Endodermal cell (in vitro differentiated cells): ENCODE data around the gene MDH1B. TPM values are rescaled to one million over a fixed set of nuclear protein-coding genes. Genes with fewer than 3 reads are reported as not detected.

Experiments used
- DNase-seq: peaks from one replicate; pipeline ENCODE4 v3.0.0-alpha.2; 2017
- H3K27ac ChIP-seq: 2 replicates; pipeline ENCODE4 v1.5.1; 2013; ENCODE audit warnings: mild to moderate bottlenecking, low read depth, low read length, moderate library complexity
- H3K27me3 ChIP-seq: 2 replicates; pipeline ENCODE4 v1.6.1; 2013; ENCODE audit warnings: mild to moderate bottlenecking, low read length, moderate library complexity; ENCODE audit not compliant: insufficient read depth, control insufficient read depth, poor library complexity, severe bottlenecking
- H3K36me3 ChIP-seq: 2 replicates; pipeline ENCODE4 v1.7.0; 2013; ENCODE audit warnings: mild to moderate bottlenecking, low read length, moderate library complexity; ENCODE audit not compliant: control insufficient read depth, insufficient read depth
- H3K4me1 ChIP-seq: one replicate; pipeline ENCODE4 v1.7.0; 2013; ENCODE audit warnings: low read length; ENCODE audit not compliant: control insufficient read depth, insufficient read depth
- H3K4me3 ChIP-seq: 2 replicates; pipeline ENCODE4 v1.5.1; 2013; ENCODE audit warnings: mild to moderate bottlenecking, low read length, moderate library complexity
- H3K9ac ChIP-seq: 2 replicates; pipeline ENCODE4 v1.6.1; 2013; ENCODE audit warnings: mild to moderate bottlenecking, low read length, moderate library complexity; ENCODE audit not compliant: poor library complexity, severe bottlenecking; ENCODE audit errors: extremely low read depth
- H3K9me3 ChIP-seq: 2 replicates; pipeline ENCODE4 v1.6.1; 2013; ENCODE audit warnings: mild to moderate bottlenecking, low read length, moderate library complexity; ENCODE audit not compliant: control insufficient read depth
- H3K27ac Mint-ChIP-seq: 2 replicates; pipeline ENCODE4 v1.8.0; 2020; ENCODE audit warnings: mixed read lengths
- H3K27me3 Mint-ChIP-seq: 2 replicates; pipeline ENCODE4 v1.8.0; 2021; ENCODE audit warnings: mild to moderate bottlenecking, mixed read lengths; ENCODE audit not compliant: insufficient read depth
- H3K36me3 Mint-ChIP-seq: 2 replicates; pipeline ENCODE4 v1.8.0; 2020; ENCODE audit warnings: low read depth, mixed read lengths
- H3K4me1 Mint-ChIP-seq: 2 replicates; pipeline ENCODE4 v1.8.0; 2020; ENCODE audit warnings: mixed read lengths
- H3K4me3 Mint-ChIP-seq: 2 replicates; pipeline ENCODE4 v1.8.0; 2020; ENCODE audit warnings: mild to moderate bottlenecking, moderate library complexity, mixed read lengths
- H3K9me3 Mint-ChIP-seq: 2 replicates; pipeline ENCODE4 v1.8.0; 2020; ENCODE audit warnings: mild to moderate bottlenecking, mixed read lengths
- WGBS, 2 experiments: methylation state at CpG; one replicate each; pipeline versions ENCODE4 v1.1.5 to v1.1.7; 2013; ENCODE audit warnings: missing lambda C conversion rate in 2 of 2, mixed read lengths in 1 of 2; ENCODE audit not compliant: insufficient coverage in 1 of 2, insufficient read length in 1 of 2; 5-methylcytosine and 5-hydroxymethylcytosine counted together
- total RNA-seq, 2 donors: library from RNA; stranded (reverse); fragmentation: NEBNext Ultra II Directional in 1 of 2; extraction: Animal tissue kit (Norgen Biotek cat#: 25700) in 1 of 2; gene quantifications; 2 replicates in 1 of 2; 3 replicates in 1 of 2; pipeline ENCODE4 v1.2.1, GENCODE V29; 2021
- TF ChIP-seq, protein P1 (sequence below): fragments of 200-600 bp; sonication (generic); conservative IDR thresholded peaks from 2 replicates; pipeline ENCODE4 v1.5.0; 2021; ENCODE audit warnings: antibody characterized with exemption, mild to moderate bottlenecking

MDH1B gene
- total RNA-seq, 2 donors from 2014 or later, result 1.5 to 2.9 TPM

DNA sequence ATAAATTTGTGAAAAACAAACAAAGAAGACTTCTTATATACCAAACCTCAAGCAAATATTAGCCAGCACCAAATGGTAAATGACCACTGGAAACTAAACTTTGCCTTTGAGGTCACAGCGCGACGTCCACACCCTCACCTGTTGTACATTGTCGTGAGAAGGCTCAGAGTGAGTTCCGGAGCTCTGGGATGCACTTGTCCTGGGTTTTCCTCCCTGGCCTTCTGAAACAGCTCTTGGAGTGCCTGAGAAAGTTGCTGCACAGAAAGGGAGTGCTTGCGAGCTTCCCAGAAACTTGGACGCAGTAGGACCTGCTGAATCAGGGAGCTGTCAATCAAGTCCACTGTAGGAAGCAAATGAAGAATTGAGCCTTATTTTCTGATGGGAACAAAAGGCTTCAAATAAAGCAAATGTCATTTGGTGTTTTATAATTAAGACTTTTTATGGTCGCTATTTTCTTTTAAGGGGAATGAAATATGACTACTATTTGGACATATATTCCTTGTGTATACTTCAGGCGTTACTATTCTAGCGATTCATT is 57.9 kb downstream of the MDH1B start:
- Histone ChIP-seq H3K27me3 (no peaks in the 10 kb centered on the region), H3K36me3 (no peaks in the 10 kb centered on the region), H3K9me3 (no peaks in the 10 kb centered on the region), H3K4me1 (peaks cover 5% of the 10 kb centered on the region), H3K27ac (no peak overlapping the region), H3K9ac (no peak overlapping the region), H3K4me3 (no peak overlapping the region)
- Mint-ChIP-seq H3K4me1 (peaks cover 7% of the 10 kb centered on the region), H3K27me3 (peaks cover 4% of the 10 kb centered on the region), H3K36me3 (no peaks in the 10 kb centered on the region), H3K27ac (no peak overlapping the region), H3K9me3 (no peaks in the 10 kb centered on the region), H3K4me3 (no peak overlapping the region)
- TF ChIP-seq, protein P1, sequence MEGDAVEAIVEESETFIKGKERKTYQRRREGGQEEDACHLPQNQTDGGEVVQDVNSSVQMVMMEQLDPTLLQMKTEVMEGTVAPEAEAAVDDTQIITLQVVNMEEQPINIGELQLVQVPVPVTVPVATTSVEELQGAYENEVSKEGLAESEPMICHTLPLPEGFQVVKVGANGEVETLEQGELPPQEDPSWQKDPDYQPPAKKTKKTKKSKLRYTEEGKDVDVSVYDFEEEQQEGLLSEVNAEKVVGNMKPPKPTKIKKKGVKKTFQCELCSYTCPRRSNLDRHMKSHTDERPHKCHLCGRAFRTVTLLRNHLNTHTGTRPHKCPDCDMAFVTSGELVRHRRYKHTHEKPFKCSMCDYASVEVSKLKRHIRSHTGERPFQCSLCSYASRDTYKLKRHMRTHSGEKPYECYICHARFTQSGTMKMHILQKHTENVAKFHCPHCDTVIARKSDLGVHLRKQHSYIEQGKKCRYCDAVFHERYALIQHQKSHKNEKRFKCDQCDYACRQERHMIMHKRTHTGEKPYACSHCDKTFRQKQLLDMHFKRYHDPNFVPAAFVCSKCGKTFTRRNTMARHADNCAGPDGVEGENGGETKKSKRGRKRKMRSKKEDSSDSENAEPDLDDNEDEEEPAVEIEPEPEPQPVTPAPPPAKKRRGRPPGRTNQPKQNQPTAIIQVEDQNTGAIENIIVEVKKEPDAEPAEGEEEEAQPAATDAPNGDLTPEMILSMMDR, result no peak
- DNase-seq, result no peak
- WGBS, 2 experiments, result 83 to 89% methylated on average over 3 to 10 of the region's 10 CpGs

GRCh38 chr2:206701952-206702605 is 63.0 kb downstream of the MDH1B start:
- H3K36me3 ChIP-seq, result no peaks in the 10 kb centered on the region
- WGBS, 2 experiments, result 87 to 89% methylated on average over 7 to 8 of the region's 8 CpGs
- Mint-ChIP-seq H3K4me3 (no peak overlapping the region), H3K27ac (no peak overlapping the region), H3K9me3 (no peaks in the 10 kb centered on the region), H3K4me1 (peaks cover 15% of the 10 kb centered on the region), H3K36me3 (no peaks in the 10 kb centered on the region), H3K27me3 (peaks cover 21% of the 10 kb centered on the region)
- H3K9me3 ChIP-seq, result no peaks in the 10 kb centered on the region
- H3K4me1 ChIP-seq, result peaks cover 8% of the 10 kb centered on the region
- H3K27me3 ChIP-seq, result no peaks in the 10 kb centered on the region
- H3K27ac ChIP-seq, result no peak overlapping the region
- TF ChIP-seq, protein P1, result no peak
- DNase-seq, result no peak
- H3K4me3 ChIP-seq, result no peak overlapping the region
- no peak overlapping the region for H3K9ac ChIP-seq

DNA sequence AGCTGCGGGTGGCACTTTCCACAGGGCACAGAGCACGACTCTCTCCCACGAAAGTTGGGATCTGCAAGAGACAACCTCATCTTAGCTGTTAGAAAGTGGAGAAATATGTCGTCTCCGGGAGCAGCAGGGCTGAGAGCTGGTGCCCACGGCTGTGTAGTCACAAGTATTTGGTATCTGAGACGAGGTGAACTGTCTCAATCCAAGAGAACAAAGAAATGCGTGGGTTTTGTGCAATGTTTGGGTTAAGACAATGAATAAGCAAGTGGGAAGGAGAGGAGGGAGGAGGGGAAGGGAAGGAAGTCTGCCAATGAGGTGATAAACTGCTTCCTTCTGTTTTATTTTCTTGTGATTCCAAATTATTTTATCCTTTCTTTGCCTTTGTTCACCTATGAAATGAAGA is 65.0 kb downstream of the MDH1B start:
- no peak overlapping the region for H3K4me3 Mint-ChIP-seq
- TF ChIP-seq, protein P1, result no peak
- no peaks in the 10 kb centered on the region for H3K27me3 ChIP-seq
- H3K36me3 Mint-ChIP-seq, result no peaks in the 10 kb centered on the region
- peaks cover 8% of the 10 kb centered on the region for H3K4me1 ChIP-seq
- H3K9me3 ChIP-seq, result no peaks in the 10 kb centered on the region
- H3K9ac ChIP-seq, result no peak overlapping the region
- no peak overlapping the region for H3K27ac ChIP-seq
- peaks cover 15% of the 10 kb centered on the region for H3K4me1 Mint-ChIP-seq
- no peak overlapping the region for H3K27ac Mint-ChIP-seq
- peaks cover 21% of the 10 kb centered on the region for H3K27me3 Mint-ChIP-seq
- no peak overlapping the region for H3K4me3 ChIP-seq
- no peak for DNase-seq
- WGBS, 2 experiments, result 69 to 77% methylated on average over 6 to 8 of the region's 8 CpGs
- H3K36me3 ChIP-seq, result no peaks in the 10 kb centered on the region
- H3K9me3 Mint-ChIP-seq, result no peaks in the 10 kb centered on the region
